AG04449 (cell line): ENCODE results near the gene DNLZ.

ENCODE experiments used
- CTCF ChIA-PET: fragments of 350-600 bp; formaldehyde crosslinking; extraction: SDS; loops from one replicate; lab custom pipeline; 2021; ENCODE audit warnings: antibody characterized with exemption; lab: Yijun Ruan, JAX
- POLR2A ChIA-PET: fragments of 400-600, 350-600 bp; formaldehyde crosslinking; extraction: SDS; loops from one replicate; lab custom pipeline; 2020; ENCODE audit warnings: antibody characterized with exemption, inconsistent platforms; lab: Yijun Ruan, JAX
- DNase-seq: peaks from one replicate; pipeline ENCODE4 v3.0.0-alpha.2; 2010; ENCODE audit warnings: low read depth, low spot score
- H3K4me3 ChIP-seq: 2 replicates; pipeline ENCODE4 v1.5.1; 2011; ENCODE audit warnings: low read depth, mild to moderate bottlenecking, control low read depth, low read length
- CTCF ChIP-seq: IDR thresholded peaks from one replicate; pipeline ENCODE4 v1.5.1; 2011; ENCODE audit warnings: mild to moderate bottlenecking, moderate library complexity, low read length, control low read depth, inconsistent platforms; ENCODE audit not compliant: insufficient read depth; ENCODE audit errors: missing control alignments

The DNLZ gene

DNA sequence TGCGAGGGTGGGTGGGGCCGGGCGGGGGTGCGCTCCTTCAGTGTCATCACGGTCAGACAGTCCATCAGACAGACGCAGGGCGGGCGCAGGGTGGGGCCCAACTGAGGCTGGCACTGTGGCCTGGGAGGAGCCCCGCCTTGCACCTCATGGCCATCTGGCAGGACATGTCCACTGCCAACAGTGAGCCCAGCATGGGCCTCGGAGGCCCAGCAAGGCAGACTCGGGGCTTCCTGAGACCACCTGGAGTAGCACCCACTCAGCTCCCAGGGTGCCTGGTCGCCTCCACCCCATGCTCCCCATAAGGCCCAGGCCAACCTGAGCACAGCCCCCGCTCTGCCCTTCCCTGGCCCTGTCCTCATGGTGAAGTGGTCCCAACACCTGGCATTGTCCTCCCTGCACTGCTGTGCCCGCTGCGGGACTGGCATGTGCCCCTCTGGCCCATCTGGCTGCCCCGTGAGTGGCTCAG is 44.7 kb downstream of the DNLZ start:
- ChIA-PET CTCF (interaction anchor here (0.9 kb wide), 1 partner anchor 83 kb away, joined by 3 read pairs; no protein-coding TSS in a partner anchor), POLR2A (no interaction called here)
- no peak for TF ChIP-seq CTCF
- H3K4me3 ChIP-seq: no peak overlapping the region
- no peak for DNase-seq

GRCh38 chr9:136318111-136318775 is 45.3 kb downstream of the DNLZ start:
- no peak for DNase-seq
- no peak for TF ChIP-seq CTCF
- ChIA-PET CTCF (no interaction called here), POLR2A (no interaction called here)
- no peak overlapping the region for H3K4me3 ChIP-seq

GRCh38 chr9:136317695-136318094 is 45.8 kb downstream of the DNLZ start:
- TF ChIP-seq CTCF: no peak
- no peak overlapping the region for H3K4me3 ChIP-seq
- DNase-seq: no peak
- CTCF ChIA-PET: no interaction called here
- POLR2A ChIA-PET: no interaction called here

GRCh38 chr9:136316896-136317676 is 46.5 kb downstream of the DNLZ start:
- no peak for TF ChIP-seq CTCF
- DNase-seq: no peak
- H3K4me3 ChIP-seq: no peak overlapping the region
- ChIA-PET POLR2A (no interaction called here), CTCF (no interaction called here)

DNA sequence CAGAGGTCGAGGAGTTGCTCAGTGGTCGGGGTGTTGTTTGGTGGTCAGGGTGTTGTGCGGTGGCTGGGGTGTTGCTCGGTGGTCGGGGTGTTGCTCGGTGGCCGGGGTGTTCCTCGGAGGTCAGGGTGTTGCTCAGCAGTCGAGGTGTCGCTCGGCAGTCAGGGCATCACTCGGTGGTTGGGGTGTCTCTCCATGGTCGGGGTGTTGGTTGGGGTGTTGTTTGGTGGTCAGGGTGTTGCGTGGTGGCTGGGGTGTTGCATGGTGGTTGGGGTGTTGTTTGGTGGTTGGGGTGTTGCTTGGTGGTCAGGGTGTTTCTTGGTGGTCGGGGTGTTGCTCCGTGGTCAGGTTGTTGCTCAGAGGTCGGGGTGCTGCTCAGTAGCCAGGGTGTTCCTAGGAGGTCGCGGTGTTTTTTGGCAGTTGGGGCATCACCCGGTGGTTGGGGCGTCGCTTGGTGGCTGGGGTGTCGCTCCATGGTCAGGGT is 47.2 kb downstream of the DNLZ start:
- TF ChIP-seq CTCF: no peak
- ChIA-PET CTCF (interaction anchor here (5.9 kb wide), 1 partner anchor 48 kb away, joined by 93 read pairs; the partner anchor contains the start of gene DNLZ), POLR2A (no interaction called here)
- no peak overlapping the region for H3K4me3 ChIP-seq
- DNase-seq: no peak

DNA sequence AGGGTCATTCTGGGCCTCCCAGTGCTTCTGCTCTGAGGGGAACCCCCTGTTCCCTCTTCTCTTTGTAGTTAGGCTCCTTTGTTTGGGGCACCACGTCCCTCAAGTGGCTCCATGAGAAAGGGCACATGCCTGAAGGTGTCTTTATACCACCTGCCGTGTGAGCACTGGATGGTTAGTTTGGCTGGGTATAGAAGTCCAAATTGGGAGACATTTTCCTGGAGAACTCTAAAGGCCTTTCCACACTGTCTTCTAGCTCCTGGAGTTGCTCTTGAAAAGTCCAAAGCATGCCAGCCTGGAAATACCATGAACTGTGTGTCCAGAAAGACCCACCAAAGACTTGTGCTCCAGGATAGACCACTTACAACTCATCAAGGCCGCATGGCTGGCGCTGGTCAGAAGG is 48.6 kb downstream of the DNLZ start:
- CTCF ChIA-PET: interaction anchor here (1.1 to 6.0 kb wide), 3 partner anchors 9 to 85 kb away, joined by 6 to 142 read pairs (median 93); partner anchors contain the start of genes DNLZ and SNAPC4
- POLR2A ChIA-PET: no interaction called here
- no peak overlapping the region for H3K4me3 ChIP-seq
- DNase-seq: no peak
- no peak for TF ChIP-seq CTCF
